H1 (cell line): ENCODE data around the gene SPATA32. TPM values are rescaled to one million over a fixed set of nuclear protein-coding genes. Genes with fewer than 3 reads are reported as not detected.
A peak's percentile ranks its signal among the peaks of the same experiment; 100 is the strongest.

ENCODE experiments used
- CTCF ChIA-PET: fragments of 300-600 bp; sonication (Branson Sonifier 250); formaldehyde crosslinking; loops from one replicate; lab custom pipeline; 2021; ENCODE audit not compliant: partially characterized antibody; lab: Charles Lee
- POLR2A ChIA-PET: fragments of 300-600 bp; sonication (Branson Sonifier 250); formaldehyde crosslinking; loops from one replicate; lab custom pipeline; 2021; ENCODE audit warnings: inconsistent platforms; ENCODE audit not compliant: partially characterized antibody; lab: Charles Lee
- DNase-seq, 2 experiments: peaks; one replicate each; pipeline versions ENCODE4 v3.0.0 to v3.0.0-alpha.2; 2010 to 2022; ENCODE audit warnings: low spot score in 2 of 2, low read depth in 1 of 2, mixed read lengths in 1 of 2
- FAIRE-seq: peaks from 2 replicates; lab custom pipeline; 2011; peaks lifted over from hg19 to GRCh38; lab: Jason Lieb, UNC
- H2AFZ ChIP-seq: 2 replicates; pipeline ENCODE4 v1.8.1; 2012; ENCODE audit warnings: low read length, inconsistent platforms
- H2AK5ac ChIP-seq: 2 replicates; pipeline ENCODE4 v1.6.1; 2013; ENCODE audit warnings: low read depth, low read length
- H2BK120ac ChIP-seq: replicated peaks from 2 replicates; pipeline ENCODE3; 2013; ENCODE audit warnings: low read depth, low read length, inconsistent platforms
- H2BK12ac ChIP-seq: 2 replicates; pipeline ENCODE4 v1.6.1; 2013; ENCODE audit warnings: low read depth, low read length
- H2BK15ac ChIP-seq: 2 replicates; pipeline ENCODE4 v1.6.1; 2013; ENCODE audit warnings: low read length
- H2BK20ac ChIP-seq: 2 replicates; pipeline ENCODE4 v1.6.1; 2013; ENCODE audit warnings: low read length
- H2BK5ac ChIP-seq: 2 replicates; pipeline ENCODE4 v1.6.1; 2013; ENCODE audit warnings: low read depth, low read length
- H3K14ac ChIP-seq: 2 replicates; pipeline ENCODE4 v1.6.1; 2013; ENCODE audit warnings: inconsistent platforms; ENCODE audit not compliant: insufficient read length
- H3K18ac ChIP-seq: 2 replicates; pipeline ENCODE4 v1.6.1; 2013; ENCODE audit warnings: low read length; ENCODE audit errors: extremely low read depth
- H3K23ac ChIP-seq: 2 replicates; pipeline ENCODE4 v1.6.1; 2013; ENCODE audit warnings: inconsistent platforms; ENCODE audit not compliant: insufficient read length
- H3K23me2 ChIP-seq: 2 replicates; pipeline ENCODE4 v1.6.1; 2013; ENCODE audit warnings: low read depth, low read length
- H3K27ac ChIP-seq: 2 replicates; pipeline ENCODE4 v1.6.1; 2011; ENCODE audit warnings: low read depth, low read length, inconsistent platforms
- H3K27me3 ChIP-seq, 4 experiments: replicated peaks in 1 of 4; 1 replicate in 1 of 4; 2 replicates in 3 of 4; pipeline versions ENCODE4 v1.6.1 to v1.8.1; 2011 to 2013; ENCODE audit warnings: low read length in 3 of 4, mild to moderate bottlenecking in 3 of 4, inconsistent platforms in 2 of 4, mixed read lengths in 2 of 4, moderate library complexity in 1 of 4; ENCODE audit not compliant: control insufficient read depth in 3 of 4, insufficient read depth in 3 of 4; ENCODE audit errors: extremely low read depth in 1 of 4
- H3K36me3 ChIP-seq, 4 experiments: 2 replicates each; pipeline versions ENCODE4 v1.6.1 to v1.8.1; 2011 to 2013; ENCODE audit warnings: mild to moderate bottlenecking in 4 of 4, low read length in 3 of 4, moderate library complexity in 2 of 4, control low read depth in 1 of 4, inconsistent platforms in 1 of 4; ENCODE audit not compliant: insufficient read depth in 4 of 4, control insufficient read depth in 2 of 4
- H3K4ac ChIP-seq: replicated peaks from 2 replicates; pipeline ENCODE3; 2013; ENCODE audit warnings: low read length, low read depth, mixed read lengths, inconsistent platforms; ENCODE audit not compliant: insufficient read length
- H3K4me1 ChIP-seq, 4 experiments: replicated peaks in 1 of 4; 1 replicate in 1 of 4; 2 replicates in 3 of 4; pipeline versions ENCODE4 v1.6.1 to v1.8.1; 2011 to 2013; ENCODE audit warnings: low read length in 3 of 4, inconsistent platforms in 2 of 4, mixed read lengths in 1 of 4; ENCODE audit not compliant: insufficient read depth in 4 of 4, control insufficient read depth in 3 of 4
- H3K4me2 ChIP-seq, 2 experiments: 2 replicates each; pipeline versions ENCODE4 v1.6.1 to v1.8.1; 2011 to 2013; ENCODE audit warnings: low read depth in 2 of 2, low read length in 2 of 2, control low read depth in 1 of 2, inconsistent platforms in 1 of 2, mild to moderate bottlenecking in 1 of 2; ENCODE audit not compliant: insufficient read depth in 1 of 2
- H3K4me3 ChIP-seq, 4 experiments: fragments of 200-600, 300-600 bp in 1 of 4; sonication (generic), shearing (Covaris generic), sonication (Bioruptor Twin) in 1 of 4; 2 replicates each; pipeline versions ENCODE4 v1.5.1 to v1.8.1; 2011 to 2016; ENCODE audit warnings: low read length in 4 of 4, low read depth in 3 of 4, control low read depth in 2 of 4, inconsistent platforms in 2 of 4, mild to moderate bottlenecking in 2 of 4, mixed read lengths in 1 of 4, moderate library complexity in 1 of 4; ENCODE audit not compliant: insufficient read depth in 2 of 4; ENCODE audit errors: extremely low read depth in 1 of 4
- H3K56ac ChIP-seq: replicated peaks from 2 replicates; pipeline ENCODE3; 2013; ENCODE audit warnings: low read depth, mild to moderate bottlenecking, mixed read lengths, low read length, inconsistent platforms; ENCODE audit not compliant: insufficient read length
- H3K79me1 ChIP-seq: 2 replicates; pipeline ENCODE4 v1.6.1; 2013; ENCODE audit warnings: low read depth, low read length, control low read depth
- H3K79me2 ChIP-seq, 2 experiments: 2 replicates each; pipeline versions ENCODE4 v1.6.1 to v1.8.1; 2012 to 2013; ENCODE audit warnings: low read length in 2 of 2, mild to moderate bottlenecking in 2 of 2, inconsistent platforms in 1 of 2; ENCODE audit not compliant: insufficient read depth in 2 of 2, control insufficient read depth in 1 of 2
- H3K9ac ChIP-seq, 4 experiments: replicated peaks in 1 of 4; 1 replicate in 1 of 4; 2 replicates in 3 of 4; pipeline versions ENCODE4 v1.6.1 to v1.8.1; 2011 to 2013; ENCODE audit warnings: low read depth in 3 of 4, low read length in 3 of 4, control low read depth in 2 of 4, mild to moderate bottlenecking in 2 of 4, moderate library complexity in 2 of 4, inconsistent platforms in 1 of 4; ENCODE audit errors: extremely low read depth in 1 of 4
- H3K9me3 ChIP-seq, 2 experiments: 2 replicates each; pipeline versions ENCODE4 v1.6.1 to v1.8.1; 2012 to 2013; ENCODE audit warnings: mild to moderate bottlenecking in 2 of 2, moderate library complexity in 2 of 2, control low read depth in 1 of 2, inconsistent platforms in 1 of 2, low read depth in 1 of 2, low read length in 1 of 2, mixed read lengths in 1 of 2; ENCODE audit not compliant: insufficient read depth in 2 of 2
- H4K20me1 ChIP-seq, 2 experiments: replicated peaks in 1 of 2; 2 replicates each; pipeline versions ENCODE3 to v1.8.1; 2011 to 2013; ENCODE audit warnings: inconsistent platforms in 2 of 2, low read length in 2 of 2, mild to moderate bottlenecking in 1 of 2; ENCODE audit not compliant: insufficient read depth in 2 of 2, control insufficient read depth in 1 of 2
- H4K5ac ChIP-seq: 2 replicates; pipeline ENCODE4 v1.6.1; 2013; ENCODE audit warnings: low read length, low read depth, mixed read lengths, inconsistent platforms; ENCODE audit not compliant: insufficient read length
- H4K8ac ChIP-seq: 2 replicates; pipeline ENCODE4 v1.8.0; 2013; ENCODE audit warnings: mild to moderate bottlenecking, moderate library complexity, low read length, inconsistent platforms; ENCODE audit not compliant: insufficient read depth; ENCODE audit errors: extremely low read depth
- H4K91ac ChIP-seq: replicated peaks from 2 replicates; pipeline ENCODE3; 2013; ENCODE audit warnings: low read length, mixed read lengths, inconsistent platforms; ENCODE audit not compliant: insufficient read length
- CBX5 ChIP-seq: fragments of 300-800, 300-1000 bp; sonication (generic); IDR thresholded peaks from 2 replicates; pipeline ENCODE4 v1.7.1; 2016; ENCODE audit warnings: antibody characterized with exemption, low read length, low read depth
- CEBPB ChIP-seq: IDR thresholded peaks from 2 replicates; pipeline ENCODE4 v1.6.1; 2012; ENCODE audit warnings: low read depth, low read length
- KDM1A ChIP-seq: fragments of 200-600, 300-600 bp; sonication (generic); IDR thresholded peaks from 2 replicates; pipeline ENCODE4 v1.7.1; 2016; ENCODE audit warnings: mild to moderate bottlenecking, low read length, borderline replicate concordance
- PHF8 ChIP-seq: fragments of 200-600 bp; sonication (generic); conservative IDR thresholded peaks from 2 replicates; pipeline ENCODE4 v1.7.1; 2012; ENCODE audit warnings: low read depth, mild to moderate bottlenecking, inconsistent platforms, low read length, moderate library complexity
- SAP30 ChIP-seq: fragments of 300-600 bp; sonication (generic); IDR thresholded peaks from 2 replicates; pipeline ENCODE4 v1.7.1; 2012; ENCODE audit warnings: low read length, moderate library complexity, mild to moderate bottlenecking, inconsistent platforms; ENCODE audit not compliant: insufficient read depth, insufficient replicate concordance
- SIN3A ChIP-seq, 2 experiments: IDR thresholded peaks in 1 of 2; conservative IDR thresholded peaks in 1 of 2; 2 replicates each; pipeline ENCODE4 v1.6.1; 2011 to 2012; ENCODE audit warnings: low read length in 2 of 2, improper control_type of control experiment in 1 of 2, low read depth in 1 of 2, mild to moderate bottlenecking in 1 of 2
- WGBS, 2 experiments: shearing (Covaris generic) in 1 of 2; methylation state at CpG; one replicate each; pipeline versions ENCODE4 v1.1.6 to v1.1.7; 2013 to 2015; ENCODE audit warnings: low lambda C conversion rate in 2 of 2, mixed read lengths in 2 of 2, inconsistent platforms in 1 of 2, low coverage in 1 of 2, missing lambda C conversion rate in 1 of 2; ENCODE audit not compliant: insufficient replicate concordance in 2 of 2, insufficient coverage in 1 of 2, insufficient read length in 1 of 2; ENCODE audit errors: extremely low coverage in 1 of 2, missing lambda C conversion rate in 1 of 2; 5-methylcytosine and 5-hydroxymethylcytosine counted together
- polyA plus RNA-seq, 7 experiments: library from polyadenylated mRNA; depleted of rRNA in 3 of 7; stranded (reverse) in 5 of 7; unstranded in 2 of 7; fragments of >200 nt in 5 of 7; fragments of 200-250 nt in 2 of 7; gene quantifications; 1 replicate in 5 of 7; 2 replicates in 1 of 7; 4 replicates in 1 of 7; pipeline versions ENCODE4 v1.2.1 to v1.2.3, GENCODE V29; 2011 to 2013; ENCODE audit warnings: missing spikeins in 2 of 7, mixed read lengths in 2 of 7
- total RNA-seq: library from RNA; stranded (reverse); fragmentation: NEBNext Ultra II Directional; extraction: Animal tissue kit (Norgen Biotek cat#: 25700); gene quantifications from 2 replicates; pipeline ENCODE4 v1.2.1, GENCODE V29; 2021
- TF ChIP-seq, protein P1 (sequence below): IDR thresholded peaks from 2 replicates; pipeline ENCODE4 v1.6.1; 2012; ENCODE audit warnings: inconsistent platforms

The SPATA32 gene
- total and polyA plus RNA-seq, 2 of the 8 experiments (the other 6 are each of a cell fraction or from before 2014, with no cell fraction given) = 0.24 TPM; not detected in 1

DNA sequence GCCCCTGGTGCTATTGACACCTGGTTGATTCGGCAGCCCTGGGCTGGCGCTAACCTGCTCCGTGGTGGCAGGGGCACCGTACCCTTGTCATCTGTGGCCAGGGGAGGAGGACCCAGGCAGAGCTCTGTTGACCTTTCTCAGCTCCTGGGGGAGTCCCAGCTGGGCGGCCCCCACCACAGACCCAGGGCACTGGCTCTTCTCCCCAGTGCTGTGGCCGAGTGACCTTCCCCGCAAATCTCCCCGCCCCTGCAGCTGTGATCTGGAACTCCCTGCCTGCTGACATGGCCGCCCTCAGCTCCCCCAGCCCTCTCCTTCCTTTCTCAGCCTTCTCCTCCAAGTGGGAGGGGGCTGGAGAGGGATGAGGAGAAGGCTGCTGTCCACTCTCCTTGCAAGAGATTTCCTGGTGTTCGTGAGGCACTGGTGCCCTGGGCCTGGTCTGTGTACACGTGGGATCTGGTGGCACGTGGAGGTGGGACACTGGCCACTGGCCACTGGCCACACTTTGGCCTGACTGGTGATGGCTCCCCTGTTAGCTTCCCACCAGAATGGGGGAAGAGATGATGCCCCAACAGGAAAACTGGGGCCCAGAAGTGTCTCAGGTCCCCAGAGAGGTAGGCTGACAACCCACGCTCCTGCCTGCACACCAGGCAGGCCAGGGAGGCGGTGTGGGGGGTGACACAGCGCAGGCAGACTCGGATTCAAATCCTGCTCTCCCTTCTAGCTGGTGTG is 32.0 kb downstream of the SPATA32 start:
- no peak overlapping the region for H2AK5ac ChIP-seq
- no peaks in the 10 kb centered on the region for H3K23me2 ChIP-seq
- no peaks in the 10 kb centered on the region for H3K9me3 ChIP-seq
- no peak overlapping the region for H3K14ac ChIP-seq
- no peak overlapping the region for H3K4me2 ChIP-seq
- H3K79me1 ChIP-seq = no peaks in the 10 kb centered on the region
- no peak overlapping the region for H3K9ac ChIP-seq
- H3K4me1 ChIP-seq = peaks cover 5 to 29% (median 19%) of the 10 kb centered on the region in 4 experiments
- H3K23ac ChIP-seq = no peak overlapping the region
- WGBS, 2 experiments = 93% methylated on average over 16 of the region's 16 CpGs; no CpG with 5 or more reads in 1 of the 2 experiments
- no peak overlapping the region for H3K4me3 ChIP-seq
- H2BK5ac ChIP-seq = peak overlapping the region; percentile 75; the same call in 1 of the 2 replicates
- no peaks in the 10 kb centered on the region for H3K36me3 ChIP-seq
- no peak overlapping the region for H3K4ac ChIP-seq
- no peaks in the 10 kb centered on the region for H3K79me2 ChIP-seq
- TF ChIP-seq CBX5 (no peak), KDM1A (no peak), SAP30 (no peak), CEBPB (no peak), PHF8 (no peak), SIN3A (conservative IDR thresholded peaks at IDR 0.05 in 1 of 2, IDR thresholded peaks at IDR 0.05 in 1 of 2; ENCODE audit: low read depth in 1 of 2, low read length in 2 of 2) (no peak)
- TF ChIP-seq, protein P1, sequence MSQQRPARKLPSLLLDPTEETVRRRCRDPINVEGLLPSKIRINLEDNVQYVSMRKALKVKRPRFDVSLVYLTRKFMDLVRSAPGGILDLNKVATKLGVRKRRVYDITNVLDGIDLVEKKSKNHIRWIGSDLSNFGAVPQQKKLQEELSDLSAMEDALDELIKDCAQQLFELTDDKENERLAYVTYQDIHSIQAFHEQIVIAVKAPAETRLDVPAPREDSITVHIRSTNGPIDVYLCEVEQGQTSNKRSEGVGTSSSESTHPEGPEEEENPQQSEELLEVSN = no peak
- TF ChIP-seq, all 59 proteins: peak for 0
- peak overlapping the region; percentile 72; the same call in 1 of the 2 replicates for H2BK20ac ChIP-seq
- no peak overlapping the region for H4K8ac ChIP-seq
- DNase-seq (no peak), FAIRE-seq (no peak)
- CTCF ChIA-PET = interaction anchor here (0.6 to 22.1 kb wide), 23 partner anchors 8 to 196 kb away, joined by 3 to 362 read pairs (median 5); partner anchors contain the start of genes ACBD4 and FMNL1
- peak overlapping the region; percentile 72; the same call in 1 of the 2 replicates for H2BK15ac ChIP-seq
- H2BK120ac ChIP-seq = no peak overlapping the region
- POLR2A ChIA-PET = interaction anchor here (0.7 to 2.8 kb wide), 8 partner anchors 11 to 201 kb away, joined by 3 to 18 read pairs (median 6); partner anchors contain the start of gene HEXIM1
- no peak overlapping the region for H4K5ac ChIP-seq
- no peak overlapping the region for H3K56ac ChIP-seq
- peak overlapping the region; percentile 80; the same call in 1 of the 2 replicates for H2BK12ac ChIP-seq
- no peaks in the 10 kb centered on the region for H4K20me1 ChIP-seq
- H3K18ac ChIP-seq = no peak overlapping the region; the same call in 1 of the 2 replicates
- H2AFZ ChIP-seq = no peak overlapping the region
- no peak overlapping the region for H4K91ac ChIP-seq
- H3K27ac ChIP-seq = no peak overlapping the region
- peaks cover 0 to 3% (median under 1%) of the 10 kb centered on the region in 4 experiments; a peak in 2 of 7 replicates for H3K27me3 ChIP-seq
